KBM-7 (cell line): ENCODE results near the gene LMNTD2.
A peak's percentile ranks its signal among the peaks of the same experiment; 100 is the strongest.
"Not testable (repeated sequence)": the region's sequence is repeated elsewhere in the genome, so short reads cannot be mapped to it uniquely, and the experiment has no call there.

Experiments used
- DNase-seq: peaks from one replicate; pipeline ENCODE4 v3.0.0-alpha.2; 2015
- in situ Hi-C: fragments of 300-500 bp; cut with MboI; formaldehyde crosslinking; loops from 2 replicates; pipeline ENCODE4 v1.14.3; 2020; ENCODE audit warnings: low sequenced_read_pairs, low pct_unique_long_range_greater_than_20kb, mixed read lengths

Gene LMNTD2

DNA sequence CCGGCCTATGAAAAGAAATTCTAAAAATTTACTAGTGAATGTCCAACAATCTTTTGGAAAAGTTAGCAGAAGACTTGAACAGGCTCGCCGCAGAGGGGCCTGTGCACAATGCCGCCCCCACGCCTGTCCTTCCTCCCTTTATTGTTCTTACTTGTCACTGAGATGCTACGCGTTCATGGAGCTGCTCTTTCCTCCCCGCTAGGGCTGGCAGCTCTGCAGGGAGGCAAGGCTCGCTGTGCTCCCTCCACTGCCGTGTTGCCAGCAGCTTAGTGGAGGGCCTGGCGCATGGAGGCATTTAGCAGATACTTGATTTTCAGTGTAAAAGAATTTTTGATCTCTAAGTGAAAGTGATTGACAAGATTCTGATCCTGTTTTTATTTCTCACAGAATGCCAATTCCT lies 30.5 kb upstream of the LMNTD2 start:
- in situ Hi-C loops: no loop called here
- DNase-seq: no peak

DNA sequence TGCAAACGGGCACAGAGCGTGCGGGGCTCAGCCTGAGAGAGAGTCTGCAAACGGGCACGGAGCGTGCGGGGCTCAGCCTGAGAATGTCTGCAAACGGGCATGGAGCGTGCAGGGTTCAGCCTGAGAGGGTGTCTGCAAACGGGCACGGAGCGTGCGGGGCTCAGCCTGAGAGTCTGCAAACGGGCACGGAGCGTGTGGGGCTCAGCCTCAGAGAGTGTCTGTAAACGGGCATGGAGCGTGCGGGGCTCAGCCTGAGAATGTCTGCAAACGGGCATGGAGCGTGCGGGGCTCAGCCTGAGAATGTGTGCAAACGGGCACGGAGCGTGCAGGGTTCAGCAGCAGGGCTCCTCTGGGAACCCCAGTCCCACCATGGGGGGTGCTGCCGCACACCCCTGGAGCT lies 29.3 kb upstream of the LMNTD2 start:
- in situ Hi-C loops: no loop called here
- DNase-seq: no peak

DNA sequence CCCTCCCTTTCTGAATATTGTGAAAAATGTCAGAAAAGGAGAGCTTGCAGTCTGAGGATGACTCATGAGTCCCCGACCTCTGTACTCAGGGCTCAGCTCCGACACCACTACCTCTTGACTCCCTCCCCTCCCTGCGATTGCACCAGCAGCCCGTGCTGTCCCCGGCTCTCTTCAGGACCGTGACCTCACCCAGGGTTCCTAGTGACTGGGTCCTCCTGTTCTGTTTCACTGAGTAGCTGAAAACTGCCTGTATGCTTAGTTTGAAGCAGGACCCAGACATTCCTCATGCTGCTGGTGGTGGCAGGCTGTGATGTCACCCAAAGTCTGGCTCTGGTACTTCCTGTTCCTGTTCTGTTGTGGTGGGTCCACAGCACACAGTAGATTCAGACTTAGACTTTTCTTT lies 27.4 kb upstream of the LMNTD2 start:
- peak; percentile 29 for DNase-seq
- in situ Hi-C loops: no loop called here

DNA sequence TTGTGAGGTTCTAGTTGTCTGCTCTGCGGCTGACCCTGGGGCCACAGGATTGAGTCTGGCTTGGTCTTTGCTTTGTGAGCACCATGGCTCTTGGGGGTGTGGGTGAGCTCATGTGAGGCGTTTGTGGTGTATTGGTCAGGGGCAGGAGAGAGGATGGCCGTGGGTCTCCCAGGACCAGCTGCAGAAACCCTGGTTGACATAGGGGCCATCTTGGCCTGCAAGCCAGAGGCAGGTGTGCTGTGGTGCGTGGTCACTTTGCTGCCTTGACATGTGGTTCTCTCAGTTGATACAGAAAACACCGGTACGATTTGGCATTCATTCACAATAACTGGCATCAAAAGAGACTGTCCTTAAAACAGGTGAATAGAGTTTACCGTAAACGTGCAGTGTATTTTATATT lies 27.0 kb upstream of the LMNTD2 start:
- in situ Hi-C loops: no loop called here
- no peak for DNase-seq

DNA sequence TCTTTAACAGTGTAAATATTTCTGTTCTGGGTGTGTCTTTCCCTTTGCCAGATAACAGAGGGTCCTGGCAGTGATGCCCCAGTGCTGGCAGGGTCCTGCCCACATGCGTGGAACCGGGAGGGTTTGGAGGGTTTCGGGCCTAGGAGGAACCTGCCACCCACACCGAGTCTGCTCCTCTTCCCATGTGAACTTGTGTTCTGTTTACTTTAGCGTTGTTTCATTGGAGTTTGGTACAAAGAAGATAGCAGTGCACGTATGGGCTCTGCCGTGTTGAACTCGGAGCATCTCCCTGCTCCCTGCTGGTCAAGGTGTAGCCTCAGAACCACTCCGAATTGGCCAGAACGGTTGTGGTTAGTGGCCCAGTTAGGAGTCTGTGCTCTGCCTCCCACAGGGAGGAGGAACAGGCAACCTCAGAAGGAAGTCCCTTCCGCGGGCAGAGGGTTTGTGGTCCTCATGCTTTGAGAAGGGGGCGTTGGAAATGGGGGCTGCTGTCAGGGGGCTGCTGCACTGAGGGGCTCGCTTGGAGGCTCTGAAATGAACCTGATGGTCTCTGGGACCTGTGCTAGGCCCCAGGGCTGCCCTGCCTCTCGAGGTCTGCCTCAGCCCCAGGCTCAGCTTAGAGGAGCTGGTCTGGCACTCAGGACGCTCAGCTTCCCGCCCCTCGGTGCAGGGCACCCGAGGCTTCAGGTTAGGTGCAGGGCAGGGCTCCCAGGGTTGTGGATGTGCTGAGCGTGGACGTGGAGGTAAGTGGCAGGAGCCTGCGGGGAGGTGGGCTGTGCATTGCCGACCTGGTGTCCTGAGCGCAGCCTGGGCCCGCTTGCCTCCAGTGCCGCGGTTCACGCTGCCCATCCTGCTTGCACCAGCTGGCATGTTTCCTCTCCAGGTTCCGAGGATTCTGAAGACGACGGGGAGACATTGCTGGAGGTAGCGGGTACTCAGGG lies 26.1 kb upstream of the LMNTD2 start:
- no peak for DNase-seq
- in situ Hi-C loops: no loop called here

DNA sequence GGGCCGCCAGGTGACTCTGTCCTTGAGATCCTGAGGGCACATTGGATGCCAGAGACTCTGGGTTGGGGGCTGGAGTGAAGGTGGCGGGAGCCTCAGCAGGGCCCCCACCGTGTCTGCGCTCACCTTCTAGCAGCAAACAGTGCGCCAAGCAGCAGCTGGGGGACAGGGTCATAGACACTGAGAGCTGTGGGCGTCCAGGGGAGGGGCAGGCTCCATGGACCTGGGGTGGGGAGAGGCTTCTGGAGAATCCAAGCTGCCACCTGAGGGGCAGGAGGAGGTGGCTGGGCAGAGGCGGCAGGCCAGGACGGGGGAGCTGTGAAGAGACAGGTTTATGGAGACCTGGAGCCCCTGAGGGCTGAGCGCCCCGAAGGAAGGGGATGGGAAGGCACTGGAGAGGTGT lies 23.7 kb upstream of the LMNTD2 start:
- in situ Hi-C loops: no loop called here
- DNase-seq: no peak

DNA sequence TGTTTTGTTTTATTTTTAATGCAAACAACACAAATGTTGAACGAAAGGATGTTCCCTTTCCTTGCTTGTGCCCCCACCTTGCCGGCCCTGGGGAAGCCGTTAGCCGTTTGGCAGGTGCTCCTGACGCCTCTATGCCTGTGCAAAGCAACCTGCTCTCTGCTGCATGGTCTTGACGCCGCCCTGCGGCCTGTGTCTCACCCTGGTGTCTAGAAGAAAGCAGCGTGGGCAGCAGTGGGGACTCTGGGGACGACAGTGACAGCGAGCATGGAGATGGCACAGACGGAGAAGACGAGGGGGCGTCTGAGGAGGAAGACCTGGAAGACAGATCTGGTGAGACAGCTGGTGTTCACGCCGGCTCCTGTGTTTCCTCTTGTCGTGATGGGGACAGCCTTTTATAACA lies 21.2 kb upstream of the LMNTD2 start:
- in situ Hi-C loops: no loop called here

DNA sequence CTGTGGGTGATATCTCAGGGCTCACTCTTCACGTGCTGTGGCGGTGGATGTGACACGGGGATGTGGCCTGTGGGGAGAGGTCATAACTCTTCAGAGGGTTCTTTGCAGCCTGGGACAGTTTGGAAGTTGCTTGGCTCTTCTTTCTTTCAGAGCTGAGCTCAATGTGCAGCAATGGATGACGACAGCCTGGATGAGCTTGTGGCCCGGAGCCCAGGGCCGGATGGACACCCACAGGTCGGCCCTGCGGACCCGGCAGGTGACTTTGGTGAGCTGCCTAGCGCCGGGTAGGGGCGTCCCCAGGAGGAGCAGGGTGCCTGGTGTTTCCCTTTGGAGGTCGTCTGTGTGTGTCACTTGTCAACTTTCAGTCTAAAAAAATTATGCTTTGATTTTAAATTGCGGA lies 20.8 kb upstream of the LMNTD2 start:
- DNase-seq: no peak
- in situ Hi-C loops: no loop called here

More for the DNA sequence above, 21.2 kb upstream of the LMNTD2 start:
- no peak for DNase-seq

DNA sequence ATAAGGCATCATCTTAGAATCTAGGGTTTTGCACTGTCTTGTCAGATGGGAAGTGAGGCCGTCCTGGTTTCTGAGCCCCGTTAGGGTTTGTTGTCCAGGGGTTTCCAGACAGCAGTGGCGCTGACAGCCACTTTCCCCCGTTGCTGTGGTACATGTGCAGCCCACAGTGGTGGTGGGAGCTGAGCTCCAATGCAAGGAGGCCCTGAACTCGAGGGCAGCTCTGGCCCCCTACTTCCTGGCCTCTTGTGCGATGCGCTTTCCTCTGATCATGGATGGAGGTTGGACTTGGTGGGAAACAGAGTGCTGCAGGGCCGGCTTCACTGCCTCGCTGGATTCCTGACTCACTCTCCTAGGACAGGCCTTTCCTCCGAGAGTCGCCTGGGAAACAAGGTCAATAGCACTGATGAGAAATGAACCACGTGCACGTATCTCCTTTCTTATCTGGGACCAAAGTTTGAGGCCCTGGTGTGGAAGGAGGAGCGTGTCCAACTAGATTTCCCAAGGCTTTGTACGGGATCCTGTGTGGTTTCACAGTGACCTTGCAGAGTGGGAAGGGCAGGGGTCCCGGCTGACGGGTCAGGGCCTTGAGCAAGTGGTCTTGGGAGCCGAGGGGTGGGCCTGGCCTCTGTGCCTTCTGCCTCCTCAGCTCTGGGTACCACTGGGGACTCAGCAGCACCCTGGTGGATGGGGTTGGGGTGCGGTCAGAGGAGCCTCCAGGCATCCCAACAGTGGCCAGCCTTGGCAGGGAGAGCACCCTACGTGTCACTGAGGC lies 19.5 kb upstream of the LMNTD2 start:
- in situ Hi-C loops: no loop called here
- DNase-seq: no peak

DNA sequence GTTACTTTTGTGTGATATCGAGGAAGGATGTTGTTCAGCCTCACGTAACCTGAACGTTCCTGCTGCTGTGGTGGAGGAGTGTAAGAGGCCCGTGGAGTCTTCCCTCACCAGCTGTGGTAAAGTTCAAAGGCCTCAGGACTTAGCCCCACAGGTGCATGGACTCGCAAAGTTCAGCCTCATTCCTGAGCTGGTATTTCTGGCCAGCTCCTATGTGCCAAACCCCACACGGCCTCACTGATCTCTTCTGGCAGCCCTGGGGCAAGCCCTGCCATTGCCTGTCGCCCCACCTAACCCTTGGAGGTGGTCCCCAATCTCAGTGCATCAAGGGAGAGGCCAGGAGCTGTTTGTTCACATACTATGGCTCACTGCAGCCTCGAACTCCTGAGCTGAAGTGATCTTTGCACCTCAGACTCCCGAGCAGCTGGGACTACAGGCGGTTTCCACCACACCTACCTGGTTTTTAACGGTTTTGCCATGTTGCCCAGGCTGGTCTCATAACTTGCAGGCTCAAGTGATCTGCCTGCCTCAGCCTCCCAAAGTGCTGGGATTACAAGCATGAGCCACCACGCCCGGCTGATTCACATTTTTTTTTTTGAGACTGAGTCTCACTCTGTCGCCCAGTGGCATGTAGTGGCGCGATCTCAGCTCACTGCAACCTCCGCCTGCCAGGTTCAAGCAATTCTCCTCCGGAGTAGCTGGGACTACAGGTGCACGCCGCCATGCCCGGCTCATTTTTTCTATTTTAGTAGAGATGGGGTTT lies 17.9 kb upstream of the LMNTD2 start:
- no peak for DNase-seq
- in situ Hi-C loops: no loop called here

DNA sequence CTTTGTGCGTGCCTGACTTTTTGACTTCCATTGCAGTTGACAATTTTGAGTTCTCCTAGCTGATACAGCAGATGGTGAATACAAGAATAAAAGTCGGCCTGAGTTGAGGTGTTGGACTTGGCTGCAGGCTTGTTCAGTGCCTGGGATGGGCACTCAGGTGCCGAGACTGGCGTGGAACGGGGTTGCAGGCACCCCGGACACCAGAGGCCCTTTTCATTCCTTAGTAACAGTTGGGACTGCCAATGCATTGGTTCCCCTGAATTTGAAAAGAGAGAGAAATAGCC lies 17.0 kb upstream of the LMNTD2 start:
- no peak for DNase-seq
- in situ Hi-C loops: no loop called here

DNA sequence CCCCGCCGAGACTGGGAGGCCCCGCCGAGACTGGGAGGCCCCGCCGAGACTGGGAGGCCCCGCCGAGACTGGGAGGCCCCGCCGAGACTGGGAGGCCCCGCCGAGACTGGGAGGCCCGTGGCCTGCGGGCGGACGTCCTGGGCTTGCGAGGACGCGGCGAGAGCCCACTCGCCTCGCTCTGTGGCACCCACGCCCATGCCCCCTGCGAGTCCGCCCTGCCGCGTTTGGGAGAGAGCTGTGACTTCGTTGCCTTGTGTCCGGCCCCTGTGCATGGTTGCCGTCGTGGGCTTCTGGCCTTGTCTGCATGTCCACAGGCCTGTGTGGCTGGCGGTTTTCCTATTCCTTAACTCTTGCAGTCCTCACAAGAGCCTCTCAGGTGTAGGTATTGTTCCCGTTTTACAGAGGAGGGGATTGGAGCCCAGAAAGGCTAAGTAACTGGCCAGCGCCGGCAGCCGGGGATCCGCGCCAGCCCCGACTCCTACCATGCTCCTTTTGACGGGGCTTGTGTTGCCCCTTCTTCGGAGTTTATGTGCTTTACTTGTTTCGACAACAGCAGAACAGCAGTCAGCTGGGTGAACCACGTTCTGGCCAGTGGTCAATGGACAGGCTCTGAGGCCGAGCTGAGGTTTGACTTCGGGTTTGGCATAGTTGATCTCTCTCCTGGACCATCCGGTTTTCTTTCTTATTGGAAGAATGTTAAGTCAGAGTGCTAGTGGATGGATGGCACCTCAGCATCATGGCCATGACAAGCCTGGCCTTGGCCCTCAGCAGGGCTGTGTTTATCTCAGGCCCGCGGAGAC lies 16.5 kb upstream of the LMNTD2 start:
- in situ Hi-C loops: no loop called here
- DNase-seq: no peak

DNA sequence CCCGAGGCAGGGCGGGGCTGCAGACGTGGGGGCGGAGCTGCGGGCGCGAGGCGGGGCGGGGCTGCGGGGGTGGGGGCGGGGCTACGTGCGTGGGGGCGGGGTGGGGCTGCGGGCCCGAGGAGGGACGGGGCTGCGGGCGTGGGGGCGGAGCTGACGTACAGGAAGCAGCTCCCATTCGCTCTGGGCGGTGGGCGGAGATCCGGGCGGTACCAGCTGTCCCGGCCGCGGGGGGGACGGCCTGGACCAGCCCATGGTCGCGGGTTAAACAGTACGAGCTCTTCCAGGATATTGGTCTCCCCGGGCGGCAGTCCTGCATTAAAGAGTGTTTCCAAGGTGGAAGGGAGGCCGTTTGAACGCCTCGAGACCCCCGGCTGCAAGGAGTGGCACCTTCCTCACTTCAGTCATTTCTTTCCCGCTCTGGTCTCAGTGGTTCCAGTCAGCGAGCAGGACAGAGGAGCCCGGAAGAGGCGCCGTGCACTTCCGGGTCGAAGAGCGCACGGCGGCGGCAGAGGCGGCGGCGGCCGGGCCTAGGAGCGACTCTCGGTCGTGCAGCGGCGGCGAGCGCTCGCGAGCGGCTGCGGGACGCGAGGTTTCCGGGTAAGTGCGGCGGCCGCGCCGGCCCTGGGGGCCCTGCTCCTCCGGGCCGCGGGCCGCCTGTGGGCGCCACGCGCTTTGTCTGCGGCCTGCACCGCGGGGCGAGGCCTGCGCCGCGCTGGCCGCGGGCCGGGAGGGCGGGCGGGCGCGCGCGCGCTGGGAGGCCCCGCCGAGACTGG lies 15.6 kb upstream of the LMNTD2 start, which contains the start of gene PHRF1:
Gene PHRF1, plus strand, starts transcription at position 475 of the 773 bp plus-strand sequence. CDS start 5,043 bp downstream, outside the sequence.
- peak; percentile 91 for DNase-seq
- in situ Hi-C loops: no loop called here

DNA sequence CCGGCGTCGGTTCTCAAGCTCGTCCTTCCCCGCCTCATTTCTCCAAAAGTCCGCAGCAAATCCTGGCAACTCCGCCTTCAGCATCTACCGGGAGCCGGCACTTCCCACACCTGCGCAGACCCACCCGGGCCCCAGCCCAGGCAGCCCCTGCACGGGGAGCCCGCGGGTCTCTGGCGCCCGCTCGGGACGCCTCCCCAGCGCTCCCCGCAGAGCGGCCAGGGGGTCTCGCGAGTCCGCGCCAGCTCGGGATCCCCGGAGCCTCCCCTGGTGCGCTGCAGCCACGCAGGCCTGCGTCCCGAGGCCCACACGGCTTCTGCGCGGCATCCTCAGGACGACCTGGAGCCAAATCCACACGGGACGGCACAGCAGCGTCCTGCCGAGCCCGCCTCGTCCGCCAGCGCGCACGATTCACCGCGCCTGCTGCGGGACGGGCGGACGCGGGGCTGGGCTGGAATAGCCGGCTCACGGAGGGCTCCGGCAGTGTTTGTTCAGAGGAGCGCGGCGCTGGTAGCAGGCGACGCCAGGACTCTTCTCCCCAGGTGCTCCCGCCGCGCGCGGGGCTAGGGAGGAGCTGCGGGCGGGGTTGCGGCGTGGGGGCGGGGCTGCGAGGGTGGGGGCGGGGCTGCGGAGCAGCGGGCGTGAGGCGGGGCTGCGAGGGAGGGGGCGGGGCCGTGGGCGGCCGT lies 14.9 kb upstream of the LMNTD2 start:
- peak; percentile 52 for DNase-seq
- in situ Hi-C loops: no loop called here

DNA sequence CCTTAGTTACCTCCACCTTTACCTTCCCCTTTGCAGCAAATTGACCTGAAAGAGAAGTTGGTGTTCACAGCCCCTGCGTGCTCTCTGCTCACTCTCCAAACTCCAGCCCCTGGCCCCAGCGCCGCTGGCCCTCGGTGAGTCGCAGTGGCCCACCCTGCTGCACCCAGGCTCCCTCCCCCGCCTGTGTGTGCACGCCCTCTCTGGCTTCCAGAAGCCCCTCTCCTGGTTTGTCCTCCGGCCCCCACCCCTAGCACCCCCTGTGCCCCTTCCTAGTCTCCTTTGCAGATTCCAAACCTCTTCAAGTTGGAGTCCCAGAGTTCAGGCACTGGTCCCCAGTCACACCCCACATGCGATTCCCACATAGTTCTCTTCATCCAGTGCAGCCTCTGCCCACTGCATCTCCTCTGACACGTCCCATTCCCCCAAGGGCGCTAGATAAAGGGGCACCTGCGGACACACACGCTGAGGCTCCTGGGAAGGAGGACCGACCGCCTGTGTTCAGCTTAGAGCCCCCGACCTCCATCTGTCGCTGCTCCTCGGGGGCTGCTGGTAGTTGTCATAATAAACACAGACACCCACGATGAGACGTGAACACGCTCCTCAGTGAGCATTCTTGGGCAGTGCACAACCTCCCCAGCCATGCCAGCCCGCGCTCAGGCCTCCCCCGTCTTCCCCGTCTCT lies 14.2 kb upstream of the LMNTD2 start:
- no peak for DNase-seq
- in situ Hi-C loops: no loop called here

DNA sequence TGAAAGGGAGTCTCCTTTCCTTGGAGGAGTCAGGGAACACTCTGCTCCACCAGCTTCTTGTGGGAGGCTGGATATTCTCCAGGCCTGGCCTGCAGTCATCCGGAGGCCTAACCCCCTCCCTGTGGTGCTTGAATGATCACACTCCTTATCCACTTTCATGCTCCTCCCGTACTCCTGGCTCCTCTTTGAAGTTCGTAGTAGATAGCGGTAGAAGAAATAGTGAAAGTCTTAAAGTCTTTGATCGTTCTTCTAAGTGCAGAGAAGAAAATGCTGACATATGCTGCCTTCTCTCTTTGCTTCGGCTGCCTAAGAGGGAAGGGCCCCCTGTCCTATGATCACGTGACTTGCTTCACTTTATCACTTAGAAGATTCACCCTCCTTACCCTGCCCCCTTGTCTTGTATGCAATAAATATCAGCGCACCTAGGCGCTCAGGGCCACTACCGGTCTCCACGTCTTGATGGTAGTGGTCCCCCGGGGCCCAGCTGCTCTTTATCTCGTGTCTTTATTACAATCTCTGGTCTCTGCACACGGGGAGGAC lies 13.6 kb upstream of the LMNTD2 start:
- in situ Hi-C loops, DNase-seq: not testable (repeated sequence)

DNA sequence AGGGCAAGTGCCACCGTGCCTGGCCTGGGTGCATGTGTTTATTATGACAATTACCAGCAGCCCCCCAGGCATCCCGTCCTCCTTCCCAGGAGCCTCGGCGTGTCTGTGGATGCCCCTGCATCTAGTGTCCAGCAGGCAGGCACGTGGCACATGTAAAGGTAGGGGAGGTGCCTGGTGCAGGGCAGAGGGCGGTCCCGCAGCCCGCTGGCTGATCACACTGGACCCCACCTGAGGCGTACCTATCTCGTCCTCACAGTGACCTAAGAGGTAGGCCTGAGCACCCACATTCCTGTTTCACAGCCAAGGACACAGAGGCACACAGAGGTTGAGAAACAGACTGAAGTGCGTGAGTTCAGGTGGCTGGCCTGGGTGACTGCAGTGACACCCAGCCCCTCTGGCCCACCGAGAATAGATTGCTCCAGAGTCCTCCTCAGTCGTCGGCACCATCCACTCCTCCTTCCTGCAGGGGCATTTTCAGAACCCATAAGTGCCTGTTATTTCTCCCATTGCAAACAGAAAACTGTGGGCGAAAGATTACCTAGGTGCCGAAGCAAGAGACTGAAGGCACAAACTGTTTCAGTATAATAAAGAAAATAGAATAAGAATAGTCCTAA lies 12.7 kb upstream of the LMNTD2 start:
- in situ Hi-C loops: no loop called here
- DNase-seq: no peak
